Measurements from ENCODE around the gene RBM28.

DNA sequence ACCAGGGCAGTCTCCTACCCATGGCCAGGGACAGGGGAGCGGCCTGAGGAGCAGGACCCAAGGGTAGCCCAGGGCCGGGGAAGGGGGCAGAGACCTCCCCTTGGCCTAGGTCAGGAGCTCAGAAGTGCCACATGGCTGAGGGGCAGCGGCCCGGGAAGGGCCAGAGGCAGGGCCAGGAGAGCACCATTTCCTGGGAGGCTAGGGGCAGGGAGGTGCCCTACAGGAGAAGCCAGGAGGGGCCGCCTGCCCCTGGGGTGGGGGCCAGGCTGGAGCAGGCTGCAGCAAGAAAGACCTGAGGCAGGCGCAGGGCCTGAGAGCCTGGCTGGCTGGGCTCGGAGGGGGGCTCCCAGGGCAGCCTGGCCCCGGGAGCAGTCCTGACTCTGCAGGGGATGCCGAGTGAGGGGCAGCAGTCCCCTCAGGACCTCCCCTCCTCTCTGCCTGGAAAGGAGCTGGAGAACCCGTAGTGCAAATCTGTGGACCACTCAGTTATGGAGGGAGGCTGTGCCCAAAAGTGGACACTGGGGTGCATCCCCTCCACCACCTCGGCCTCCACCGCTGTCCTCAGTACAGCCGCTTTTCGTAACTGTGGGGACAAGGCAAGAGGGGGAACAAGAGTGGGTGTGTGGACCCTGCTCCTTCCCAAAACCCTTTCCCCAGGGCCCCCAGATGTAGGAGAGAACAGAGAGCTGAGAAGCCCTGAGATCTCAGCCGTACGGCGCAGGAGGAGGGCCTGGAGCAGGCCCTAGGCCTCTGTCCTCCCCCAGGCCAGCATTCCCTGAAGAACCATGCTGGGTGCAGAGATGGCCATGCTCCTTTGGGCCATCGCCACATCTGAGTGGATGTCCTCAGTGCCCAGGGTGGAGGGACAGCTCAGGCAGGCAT lies 49.0 kb upstream of the RBM28 start:
- TF ChIP-seq EP300 (IDR thresholded peaks at IDR 0.05; ENCODE audit: borderline replicate concordance in 1 of 2, low read depth in 2 of 2, low read length in 2 of 2) (no peak), SP1 (IDR thresholded peaks at IDR 0.05; ENCODE audit: low read depth, low read length) (no peak), RAD21 (IDR thresholded peaks at IDR 0.05 in 1 of 2, conservative IDR thresholded peaks at IDR 0.05 in 1 of 2; ENCODE audit: low read depth in 2 of 2, low read length in 2 of 2) (no peak)
